ENCODE results near the gene KIAA1328.

KIAA1328 gene

GRCh38 chr18:37248281-37248680 is 419.4 kb downstream of the KIAA1328 start:
- no peak for TF ChIP-seq CTCF (IDR thresholded peaks at IDR 0.05; ENCODE audit: unreplicated experiment in 3 of 3)
- Mint-ChIP-seq H3K27me3 (ENCODE audit: low read depth) (peaks cover 29% of the 10 kb centered on the region), H3K27ac (no peak overlapping the region), H3K4me1 (peaks cover 6% of the 10 kb centered on the region), H3K36me3 (ENCODE audit: low read depth) (no peaks in the 10 kb centered on the region), H3K9me3 (no peaks in the 10 kb centered on the region), H3K4me3 (no peak overlapping the region)

- Mint-ChIP-seq H3K36me3 (ENCODE audit: low read depth) (no peaks in the 10 kb centered on the region), H3K27ac (no peak overlapping the region), H3K4me3 (no peak overlapping the region), H3K4me1 (no peaks in the 10 kb centered on the region), H3K27me3 (ENCODE audit: low read depth) (peaks cover 25% of the 10 kb centered on the region), H3K9me3 (no peaks in the 10 kb centered on the region)
- no peak for TF ChIP-seq CTCF (IDR thresholded peaks at IDR 0.05; ENCODE audit: unreplicated experiment in 3 of 3)
Measured at GRCh38 chr18:37249171-37249886, 420.4 kb downstream of the KIAA1328 start.

GRCh38 chr18:37249895-37250618 is 421.1 kb downstream of the KIAA1328 start:
- no peaks in the 10 kb centered on the region for H3K9me3 Mint-ChIP-seq
- H3K27ac Mint-ChIP-seq = no peak overlapping the region
- H3K4me1 Mint-ChIP-seq = no peaks in the 10 kb centered on the region
- no peaks in the 10 kb centered on the region for H3K36me3 Mint-ChIP-seq (ENCODE audit: low read depth)
- H3K4me3 Mint-ChIP-seq = no peak overlapping the region
- TF ChIP-seq CTCF (IDR thresholded peaks at IDR 0.05; ENCODE audit: unreplicated experiment in 3 of 3) = no peak
- H3K27me3 Mint-ChIP-seq (ENCODE audit: low read depth) = peaks cover 31% of the 10 kb centered on the region

GRCh38 chr18:37251679-37252078 is 422.8 kb downstream of the KIAA1328 start:
- H3K27me3 Mint-ChIP-seq (ENCODE audit: low read depth) = peaks cover 36% of the 10 kb centered on the region

GRCh38 chr18:37252342-37252741 is 423.4 kb downstream of the KIAA1328 start:
- Mint-ChIP-seq H3K27ac (no peak overlapping the region), H3K4me3 (peak overlapping the region; percentile 73 to 81 (median 76)), H3K27me3 (ENCODE audit: low read depth) (peaks cover 39% of the 10 kb centered on the region), H3K4me1 (peaks cover 7% of the 10 kb centered on the region), H3K36me3 (ENCODE audit: low read depth) (no peaks in the 10 kb centered on the region), H3K9me3 (no peaks in the 10 kb centered on the region)
- no peak for TF ChIP-seq CTCF (IDR thresholded peaks at IDR 0.05; ENCODE audit: unreplicated experiment in 3 of 3)

More at GRCh38 chr18:37251679-37252078, 422.8 kb downstream of the KIAA1328 start:
- TF ChIP-seq CTCF (IDR thresholded peaks at IDR 0.05; ENCODE audit: unreplicated experiment in 3 of 3) = no peak
- Mint-ChIP-seq H3K4me3 (peak overlapping the region; percentile 39 to 57 (median 54)), H3K36me3 (ENCODE audit: low read depth) (no peaks in the 10 kb centered on the region), H3K27ac (no peak overlapping the region), H3K9me3 (no peaks in the 10 kb centered on the region), H3K4me1 (peaks cover 1% of the 10 kb centered on the region)
